Measurements from ENCODE around the gene CCDC186. TPM values are rescaled to one million over a fixed set of nuclear protein-coding genes. Genes with fewer than 3 reads are reported as not detected.

Gene CCDC186
- total and polyA plus RNA-seq, 2 of the 13 experiments (the other 11 are each of a cell fraction or from before 2014, with no cell fraction given) = 4.2 to 11.8 TPM

- no peak for TF ChIP-seq ZNF512B (CRISPR knock-in tag; IDR thresholded peaks at IDR 0.05; ENCODE audit: borderline replicate concordance)
- no peak for TF ChIP-seq BORCS8-MEF2B (CRISPR knock-in tag; IDR thresholded peaks at IDR 0.05)
- no peak for TF ChIP-seq ZNF816 (CRISPR knock-in tag; IDR thresholded peaks at IDR 0.05; ENCODE audit: borderline replicate concordance)
- TF ChIP-seq ELK4 (CRISPR knock-in tag; IDR thresholded peaks at IDR 0.05; ENCODE audit: borderline replicate concordance) = no peak
- no peak for TF ChIP-seq SIN3A (IDR thresholded peaks at IDR 0.05; ENCODE audit: borderline replicate concordance, low read depth, low read length)
- TF ChIP-seq ZNF451 (CRISPR knock-in tag; IDR thresholded peaks at IDR 0.05) = no peak
Measured at GRCh38 chr10:114167985-114168384, 6.0 kb downstream of the CCDC186 start (continued).

- Histone ChIP-seq H3K4me2 (ENCODE audit: low read depth, low read length) (no peak overlapping the region), H3K9ac (ENCODE audit: insufficient read depth, low read depth, low read length) (no peak overlapping the region), H3K4me3 (replicated peaks in 1 of 3; ENCODE audit: insufficient read depth in 1 of 3, low read depth in 2 of 3, low read length in 3 of 3) (no peak overlapping the region), H3K27ac (ENCODE audit: extremely low read length, insufficient read depth, low read length) (no peak overlapping the region), H3K27me3 (ENCODE audit: control insufficient read depth in 1 of 2, insufficient read depth in 2 of 2, low read length in 2 of 2) (no peaks in the 10 kb centered on the region; a peak in 1 of 5 replicates), H4K20me1 (ENCODE audit: insufficient read depth, low read length) (no peaks in the 10 kb centered on the region), H3K36me3 (replicated peaks in 1 of 2; ENCODE audit: control insufficient read depth in 1 of 2, insufficient read depth in 2 of 2, low read length in 2 of 2) (peaks cover 0 to 2% of the 10 kb centered on the region in 2 experiments; a peak in 2 of 5 replicates), H2AFZ (ENCODE audit: low read length) (no peak overlapping the region), H3K4me1 (ENCODE audit: insufficient read depth, low read length) (peaks cover 8% of the 10 kb centered on the region; the same call in 1 of the 2 replicates), H3K79me2 (ENCODE audit: insufficient read depth, low read length) (peaks cover 37% of the 10 kb centered on the region), H3K9me3 (ENCODE audit: low read length) (peaks cover 9% of the 10 kb centered on the region)
- BruUV-seq (replicated peaks) = no TSS peak
- in situ Hi-C loops (cut with HindIII; ENCODE audit: extremely low pct_ligation_motif_present, low pct_unique_long_range_greater_than_20kb) = no loop called here
- DNase-seq (ENCODE audit: low spot score) = no peak
- intact Hi-C loops (cut with micrococcal nuclease; ENCODE audit: unreplicated experiment) = no loop called here
- ChIA-PET CTCF (ENCODE audit: low intra/inter-chr PET ratio, low total read pairs) (no interaction called here), POLR2A (no interaction called here)
- no peak for FAIRE-seq
- 78% methylated on average over 3 of the region's 3 CpGs for WGBS (ENCODE audit: low lambda C conversion rate)
- ATAC-seq = no peak
- no peak for TF ChIP-seq NFAT5 (CRISPR knock-in tag; IDR thresholded peaks at IDR 0.05)
- TF ChIP-seq ZNF605 (CRISPR knock-in tag; IDR thresholded peaks at IDR 0.05) = no peak
- no peak for TF ChIP-seq YEATS4 (CRISPR knock-in tag; IDR thresholded peaks at IDR 0.05; ENCODE audit: borderline replicate concordance)
- no peak for TF ChIP-seq TFE3 (CRISPR knock-in tag; IDR thresholded peaks at IDR 0.05)
Measured at GRCh38 chr10:114166494-114166893, 7.5 kb downstream of the CCDC186 start.

Data from HepG2 (cell line).